Tibial nerve (tissue), 4 donors: ENCODE results near the gene POMT2. TPM values are rescaled to one million over a fixed set of nuclear protein-coding genes. Genes with fewer than 3 reads are reported as not detected.

Experiments
- DNase-seq, 2 donors: peaks; one replicate each; pipeline ENCODE4 v3.0.0-alpha.2; 2019; ENCODE audit warnings: low spot score in 2 of 2
- H3K27ac ChIP-seq, 4 donors: fragments of 200-600 bp; sonication (generic) in 3 of 4; one replicate each; pipeline ENCODE4 v1.5.1; 2017 to 2019; ENCODE audit warnings: mild to moderate bottlenecking in 1 of 4
- H3K27me3 ChIP-seq, 2 donors: fragments of 200-600 bp; sonication (generic) in 1 of 2; one replicate each; pipeline versions ENCODE4 v1.5.1 to v1.6.0; 2017 to 2019
- H3K36me3 ChIP-seq, 3 donors: fragments of 200-600 bp; sonication (generic); one replicate each; pipeline ENCODE4 v1.5.1; 2018 to 2019
- H3K4me1 ChIP-seq, 4 donors: fragments of 200-600 bp; sonication (generic) in 3 of 4; one replicate each; pipeline ENCODE4 v1.5.1; 2017 to 2019
- H3K4me3 ChIP-seq, 4 donors: fragments of 200-600 bp; sonication (generic) in 3 of 4; one replicate each; pipeline ENCODE4 v1.5.1; 2017 to 2019; ENCODE audit warnings: mild to moderate bottlenecking in 1 of 4, moderate library complexity in 1 of 4
- H3K9me3 ChIP-seq, 4 donors: fragments of 200-600 bp; sonication (generic) in 3 of 4; one replicate each; pipeline ENCODE4 v1.5.1; 2017 to 2019
- CTCF ChIP-seq, 5 experiments: fragments of 200-600 bp in 3 of 5; fragments of 450-650 bp in 2 of 5; sonication (generic) in 3 of 5; IDR thresholded peaks; one replicate each; pipeline ENCODE4 v1.5.1; 2016 to 2019; ENCODE audit warnings: antibody characterized with exemption in 5 of 5, mild to moderate bottlenecking in 3 of 5, moderate library complexity in 2 of 5
- EP300 ChIP-seq, 2 donors: sonication (generic); formaldehyde crosslinking; IDR thresholded peaks; one replicate each; pipeline ENCODE4 v1.6.1; 2017; ENCODE audit warnings: antibody characterized with exemption in 2 of 2, mild to moderate bottlenecking in 1 of 2
- POLR2A ChIP-seq, 2 donors: fragments of 450-650 bp; IDR thresholded peaks; one replicate each; pipeline ENCODE4 v1.6.1; 2017; ENCODE audit warnings: antibody characterized with exemption in 2 of 2, mild to moderate bottlenecking in 2 of 2, moderate library complexity in 2 of 2
- WGBS, 2 donors: methylation state at CpG; one replicate each; pipeline ENCODE4 v1.1.5; 2018; 5-methylcytosine and 5-hydroxymethylcytosine counted together
- total RNA-seq, 4 donors: library from RNA; depleted of rRNA; stranded (reverse); fragments of >200 nt; gene quantifications; one replicate each; pipeline ENCODE4 v1.1.0, GENCODE V29; 2016

Gene POMT2
- total RNA-seq, 4 donors from 2014 or later, result 23.9 to 38.7 (median 28.9) TPM

DNA sequence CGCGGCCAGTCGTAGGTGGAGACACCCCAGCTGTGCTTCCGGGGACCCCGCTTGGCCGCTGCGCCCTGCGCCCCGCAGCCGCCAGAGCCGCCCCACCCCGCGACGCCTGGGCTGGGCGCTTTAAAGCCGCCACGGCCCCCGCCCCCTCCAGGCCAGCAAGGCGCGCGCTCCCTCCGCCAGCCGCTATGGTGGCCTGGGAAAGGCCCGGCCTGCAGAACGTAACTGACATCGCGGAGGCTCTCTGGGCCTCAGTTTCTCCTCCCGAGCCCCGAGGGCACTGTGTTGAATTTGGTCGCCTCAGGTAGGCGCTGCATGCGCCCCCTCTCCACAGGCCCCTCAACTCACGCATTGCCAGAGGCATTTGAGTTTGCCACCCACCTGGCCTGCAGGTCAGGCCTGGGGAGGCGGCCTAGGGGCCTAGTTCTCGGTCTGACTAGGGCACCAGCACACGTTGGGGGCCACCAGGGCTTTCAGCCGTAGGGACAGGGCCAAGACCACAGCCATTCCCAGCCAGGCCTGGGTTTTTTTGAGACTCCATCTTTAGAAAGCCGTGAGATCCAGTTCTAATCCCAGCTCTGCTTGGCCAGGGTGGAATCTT is 49.5 kb downstream of the POMT2 start, which contains the start of gene NGB:
Gene NGB, minus strand, starts transcription at position 94 of the 598 bp plus-strand sequence. CDS start 269 bp downstream, outside the sequence.
- H3K4me3 ChIP-seq, result no peak within 1 kb of the TSS

GRCh38 chr14:77270361-77271112 is 50.1 kb downstream of the POMT2 start:
- H3K9me3 ChIP-seq, result peaks cover 0 to 26% (median 2%) of the 10 kb centered on the region in 4 donors
- no peak for DNase-seq
- H3K27ac ChIP-seq, result no peak overlapping the region
- TF ChIP-seq POLR2A (IDR thresholded peaks at IDR 0.05), result no peak
- no peak overlapping the region for H3K4me3 ChIP-seq
- peaks cover 0 to 10% (median 0%) of the 10 kb centered on the region in 4 donors for H3K4me1 ChIP-seq
- WGBS, 2 donors, result 2 to 4% methylated on average over 43 to 59 of the region's 84 CpGs
- H3K36me3 ChIP-seq, result peaks cover 0 to 23% (median 0%) of the 10 kb centered on the region in 3 donors
- peaks cover 0 to 61% of the 10 kb centered on the region in 2 donors for H3K27me3 ChIP-seq

More for the DNA sequence above, 49.5 kb downstream of the POMT2 start, which contains the start of gene NGB:
- Histone ChIP-seq H3K4me1 (peaks cover 0 to 10% (median 0%) of the 10 kb centered on the region in 4 donors), H3K36me3 (peaks cover 0 to 30% (median 0%) of the 10 kb centered on the region in 3 donors), H3K27me3 (peaks cover 0 to 60% of the 10 kb centered on the region in 2 donors), H3K27ac (no peak within 1 kb of the TSS), H3K9me3 (peaks cover 0 to 26% (median 2%) of the 10 kb centered on the region in 4 donors)
- DNase-seq, result no peak
- WGBS, 2 donors, result 20 to 24% methylated on average over 13 to 16 of the region's 38 CpGs
- no peak for TF ChIP-seq CTCF (IDR thresholded peaks at IDR 0.05)

GRCh38 chr14:77268989-77269600 is 51.6 kb downstream of the POMT2 start:
- no peak for DNase-seq
- no peak overlapping the region for H3K4me3 ChIP-seq
- TF ChIP-seq CTCF (IDR thresholded peaks at IDR 0.05) (no peak), EP300 (IDR thresholded peaks at IDR 0.05) (no peak), POLR2A (IDR thresholded peaks at IDR 0.05) (no peak)
- H3K27ac ChIP-seq, result no peak overlapping the region
- peaks cover 0 to 10% (median 0%) of the 10 kb centered on the region in 4 donors for H3K4me1 ChIP-seq
- WGBS, 2 donors, result 28 to 30% methylated on average over 6 to 7 of the region's 8 CpGs
- H3K27me3 ChIP-seq, result peaks cover 0 to 61% of the 10 kb centered on the region in 2 donors
- peaks cover 0 to 8% (median 0%) of the 10 kb centered on the region in 3 donors for H3K36me3 ChIP-seq
- peaks cover 0 to 26% (median 2%) of the 10 kb centered on the region in 4 donors for H3K9me3 ChIP-seq

GRCh38 chr14:77267937-77268699 is 52.6 kb downstream of the POMT2 start:
- peaks cover 0 to 61% of the 10 kb centered on the region in 2 donors for H3K27me3 ChIP-seq
- DNase-seq, result no peak
- WGBS, 2 donors, result 93 to 100% methylated on average over 5 of the region's 5 CpGs

More at GRCh38 chr14:77267937-77268699, 52.6 kb downstream of the POMT2 start:
- TF ChIP-seq EP300 (IDR thresholded peaks at IDR 0.05) (no peak), CTCF (IDR thresholded peaks at IDR 0.05) (no peak), POLR2A (IDR thresholded peaks at IDR 0.05) (no peak)
- Histone ChIP-seq H3K9me3 (peaks cover 0 to 20% (median 2%) of the 10 kb centered on the region in 4 donors), H3K4me1 (peaks cover 0 to 10% (median 0%) of the 10 kb centered on the region in 4 donors), H3K27ac (no peak overlapping the region), H3K36me3 (no peaks in the 10 kb centered on the region), H3K4me3 (no peak overlapping the region)
